ENCODE results near the gene TPRA1.

- TF ChIP-seq CTCF (IDR thresholded peaks at IDR 0.05) (no peak), POLR2A (IDR thresholded peaks at IDR 0.05) (no peak)
Measured at GRCh38 chr3:127628426-127628787, 37.9 kb upstream of the TPRA1 start.
